Measurements from ENCODE around the gene SKIC8. TPM values are rescaled to one million over a fixed set of nuclear protein-coding genes. Genes with fewer than 3 reads are reported as not detected.
"Not testable (repeated sequence)": the region's sequence is repeated elsewhere in the genome, so short reads cannot be mapped to it uniquely, and the experiment has no call there.

The SKIC8 gene
- total and polyA plus RNA-seq, 12 donors = 45.9 to 137 (median 64.1) TPM

GRCh38 chr15:78247911-78248310 is 51.5 kb downstream of the SKIC8 start:
- no peaks in the 10 kb centered on the region for H3K9me3 ChIP-seq (replicated peaks in 1 of 3)
- H3K27ac ChIP-seq = no peak overlapping the region
- DNase-seq = no peak
- H3K27me3 ChIP-seq = no peaks in the 10 kb centered on the region
- no peaks in the 10 kb centered on the region for H3K4me1 ChIP-seq (replicated peaks in 1 of 2)
- intact Hi-C loops (cut with DNase I) = no loop called here
- no peaks in the 10 kb centered on the region for H3K36me3 ChIP-seq (replicated peaks in 1 of 2)
- TF ChIP-seq POLR2A (IDR thresholded peaks at IDR 0.05) (no peak), CTCF (IDR thresholded peaks at IDR 0.05) (no peak)
- no peak overlapping the region for H3K4me3 ChIP-seq
- WGBS, 4 donors = 87 to 92% (median 88%) methylated on average over 1 of the region's 1 CpG; no CpG with 5 or more reads in 1 of the 4 donors

GRCh38 chr15:78245976-78246620 is 53.3 kb downstream of the SKIC8 start:
- 93 to 99% (median 96%) methylated on average over 13 to 35 of the region's 39 CpGs for whole genome bisulfite sequencing, 4 donors
- intact Hi-C loops (cut with DNase I); H3K27ac ChIP-seq; H3K4me1 ChIP-seq (replicated peaks in 1 of 2); H3K27me3 ChIP-seq; H3K4me3 ChIP-seq; DNase-seq; H3K36me3 ChIP-seq (replicated peaks in 1 of 2); H3K9me3 ChIP-seq (replicated peaks in 1 of 3): not testable (repeated sequence)

GRCh38 chr15:78245392-78245791 is 54.0 kb downstream of the SKIC8 start:
- H3K4me1 ChIP-seq (replicated peaks in 1 of 2); DNase-seq; H3K9me3 ChIP-seq (replicated peaks in 1 of 3); intact Hi-C loops (cut with DNase I); H3K4me3 ChIP-seq; H3K36me3 ChIP-seq (replicated peaks in 1 of 2); H3K27ac ChIP-seq; H3K27me3 ChIP-seq: not testable (repeated sequence)
- 78 to 89% (median 79%) methylated on average over 7 to 14 of the region's 14 CpGs for WGBS, 4 donors

- 59 to 71% (median 66%) methylated on average over 6 to 7 of the region's 7 CpGs for WGBS, 4 donors
- DNase-seq = no peak
- intact Hi-C loops (cut with DNase I) = loop anchor here (5.0 kb wide), 2 partner anchors 68 to 118 kb away; no protein-coding TSS in a partner anchor
- no peaks in the 10 kb centered on the region for H3K4me1 ChIP-seq (replicated peaks in 1 of 2)
- no peaks in the 10 kb centered on the region for H3K27me3 ChIP-seq
- H3K4me3 ChIP-seq = no peak overlapping the region
- no peak for TF ChIP-seq CTCF (IDR thresholded peaks at IDR 0.05)
- no peak for TF ChIP-seq POLR2A (IDR thresholded peaks at IDR 0.05)
- H3K27ac ChIP-seq = no peak overlapping the region
- no peaks in the 10 kb centered on the region for H3K9me3 ChIP-seq (replicated peaks in 1 of 3)
- no peaks in the 10 kb centered on the region for H3K36me3 ChIP-seq (replicated peaks in 1 of 2)
Observed at GRCh38 chr15:78244893-78245292, 54.5 kb downstream of the SKIC8 start.

- H3K9me3 ChIP-seq (replicated peaks in 1 of 3) = no peaks in the 10 kb centered on the region
- H3K27me3 ChIP-seq = no peaks in the 10 kb centered on the region
- no peak overlapping the region for H3K4me3 ChIP-seq
- intact Hi-C loops (cut with DNase I) = loop anchor here (5.0 kb wide), 2 partner anchors 67 to 117 kb away; no protein-coding TSS in a partner anchor
- no peaks in the 10 kb centered on the region for H3K36me3 ChIP-seq (replicated peaks in 1 of 2)
- TF ChIP-seq CTCF (IDR thresholded peaks at IDR 0.05) (no peak), POLR2A (IDR thresholded peaks at IDR 0.05) (no peak)
- 80 to 86% (median 85%) methylated on average over 4 to 6 of the region's 6 CpGs for WGBS, 4 donors
- H3K4me1 ChIP-seq (replicated peaks in 1 of 2) = no peaks in the 10 kb centered on the region
- H3K27ac ChIP-seq = no peak overlapping the region
- DNase-seq = no peak
Observed at GRCh38 chr15:78244101-78244500, 55.3 kb downstream of the SKIC8 start.

Measured in adrenal gland (tissue), 12 donors.